GM21576 (cell line): Measurements from ENCODE around the gene MUC5AC.
"Not testable (repeated sequence)": the region's sequence is repeated elsewhere in the genome, so short reads cannot be mapped to it uniquely, and the experiment has no call there.

Experiments
- ATAC-seq: cut with Tn5 transposase; IDR thresholded peaks from one replicate; pipeline ENCODE4 v1.9.1; 2021; ENCODE audit warnings: mild to moderate bottlenecking, moderate library complexity; ENCODE audit not compliant: unreplicated experiment

The MUC5AC gene

DNA sequence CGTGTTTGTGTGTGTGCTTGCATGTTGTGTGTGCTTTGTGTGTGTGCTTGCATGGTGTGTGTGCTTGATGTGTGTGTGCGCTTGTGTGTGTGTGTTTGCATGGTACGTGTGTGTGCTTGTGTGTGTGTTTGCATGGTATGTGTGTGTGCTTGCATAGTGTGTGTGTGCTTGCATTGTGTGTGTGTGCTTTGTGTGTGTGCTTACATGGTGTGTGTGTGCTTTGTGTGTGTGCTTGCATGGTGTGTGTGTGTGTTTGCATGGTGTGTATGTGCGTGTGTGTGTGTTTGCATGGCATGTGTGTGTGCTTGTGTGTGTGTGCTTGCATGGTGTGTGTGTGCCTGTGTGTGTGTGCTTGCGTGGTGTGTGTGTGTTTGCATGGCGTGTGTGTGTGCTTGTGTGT is 10.0 kb upstream of the MUC5AC start:
- no peak for ATAC-seq

DNA sequence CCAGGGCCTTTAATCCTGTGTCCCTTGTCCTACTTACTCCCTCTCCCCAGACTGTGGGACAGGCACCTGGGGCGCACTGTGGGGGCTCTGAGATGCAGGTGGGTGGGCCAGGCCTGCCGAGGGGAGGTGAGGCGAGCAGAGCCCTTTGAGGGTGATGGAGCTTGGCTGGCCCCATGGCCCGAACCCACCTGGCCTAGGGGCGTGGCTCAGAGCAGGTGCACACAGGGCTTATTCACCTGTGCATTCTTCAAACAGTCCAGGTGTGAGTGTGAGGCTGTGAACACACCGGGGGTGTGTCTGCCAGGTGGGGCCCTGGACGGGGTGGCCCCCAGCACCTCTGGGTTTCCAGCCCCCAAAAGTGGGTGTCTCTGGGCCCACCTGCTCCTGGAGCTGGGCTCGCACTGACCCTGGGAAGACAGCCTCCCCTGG is 9.0 kb upstream of the MUC5AC start:
- ATAC-seq = no peak

DNA sequence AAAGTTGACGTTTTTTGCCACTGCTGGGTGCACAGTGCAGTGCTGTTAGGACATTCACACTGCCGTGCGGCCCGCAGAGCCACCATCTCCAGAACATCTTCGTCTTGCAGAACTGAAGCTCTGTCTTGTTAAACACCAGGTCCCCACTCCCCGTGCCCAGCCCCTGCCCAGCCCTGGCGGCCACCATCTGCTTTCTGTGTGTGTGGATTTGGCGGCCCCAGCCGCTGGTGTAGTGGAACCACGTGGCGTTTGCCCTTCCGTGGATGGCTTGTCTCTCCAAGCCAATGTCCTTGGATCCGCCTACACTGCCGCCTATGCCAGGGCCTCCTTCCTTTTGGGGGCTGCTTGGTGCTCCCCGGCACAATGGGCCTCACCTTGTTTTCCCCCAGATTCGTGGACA is 8.2 kb upstream of the MUC5AC start:
- ATAC-seq = no peak

DNA sequence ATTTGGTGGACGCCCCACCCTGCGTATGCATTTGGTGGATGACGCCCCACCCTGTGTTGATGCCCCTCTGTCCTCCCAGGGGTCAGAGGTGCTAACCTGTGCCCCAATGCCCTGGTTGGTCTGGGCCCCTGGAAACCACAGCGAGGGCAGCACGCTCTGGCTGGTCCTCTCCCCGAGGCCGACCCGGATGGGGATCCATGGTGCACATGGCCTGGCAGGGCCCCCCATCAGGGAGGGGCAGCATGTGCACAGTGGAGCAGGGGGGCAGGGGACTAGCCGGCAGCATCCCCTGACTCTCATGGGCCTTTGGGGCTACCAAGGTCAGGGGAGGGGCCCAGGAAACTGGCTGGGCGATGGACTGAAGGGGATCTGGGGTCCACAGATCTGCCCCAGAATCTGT is 7.6 kb upstream of the MUC5AC start:
- no peak for ATAC-seq

DNA sequence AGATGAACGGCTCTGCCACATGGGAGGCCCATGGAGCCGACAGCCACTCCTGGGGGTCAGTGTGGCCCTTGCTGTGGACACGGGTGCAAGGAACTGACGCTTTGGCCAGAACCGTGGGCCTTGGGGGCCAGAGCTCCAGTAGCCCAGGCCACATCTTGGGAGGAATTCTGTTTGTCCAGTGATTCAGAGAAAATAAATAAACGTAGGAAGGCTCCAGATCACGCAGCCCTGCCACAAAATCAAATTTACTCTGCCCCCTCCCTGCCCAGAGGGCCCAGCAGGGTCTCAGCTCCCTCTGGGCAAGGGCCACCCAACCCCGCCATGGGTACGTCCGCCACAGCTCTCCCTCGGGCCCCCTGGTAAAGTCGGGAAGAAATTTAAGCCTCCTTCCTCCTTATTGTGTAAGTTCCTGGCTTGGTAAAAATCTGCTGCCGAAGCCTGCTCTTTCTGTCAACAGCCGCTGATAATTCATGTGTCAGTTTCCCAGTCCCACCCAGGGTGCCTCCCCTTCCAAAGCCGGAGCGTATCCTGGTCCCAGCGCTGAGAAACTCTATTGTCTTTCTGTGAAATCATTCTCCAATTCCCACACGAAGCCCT is 6.9 kb upstream of the MUC5AC start:
- no peak for ATAC-seq

DNA sequence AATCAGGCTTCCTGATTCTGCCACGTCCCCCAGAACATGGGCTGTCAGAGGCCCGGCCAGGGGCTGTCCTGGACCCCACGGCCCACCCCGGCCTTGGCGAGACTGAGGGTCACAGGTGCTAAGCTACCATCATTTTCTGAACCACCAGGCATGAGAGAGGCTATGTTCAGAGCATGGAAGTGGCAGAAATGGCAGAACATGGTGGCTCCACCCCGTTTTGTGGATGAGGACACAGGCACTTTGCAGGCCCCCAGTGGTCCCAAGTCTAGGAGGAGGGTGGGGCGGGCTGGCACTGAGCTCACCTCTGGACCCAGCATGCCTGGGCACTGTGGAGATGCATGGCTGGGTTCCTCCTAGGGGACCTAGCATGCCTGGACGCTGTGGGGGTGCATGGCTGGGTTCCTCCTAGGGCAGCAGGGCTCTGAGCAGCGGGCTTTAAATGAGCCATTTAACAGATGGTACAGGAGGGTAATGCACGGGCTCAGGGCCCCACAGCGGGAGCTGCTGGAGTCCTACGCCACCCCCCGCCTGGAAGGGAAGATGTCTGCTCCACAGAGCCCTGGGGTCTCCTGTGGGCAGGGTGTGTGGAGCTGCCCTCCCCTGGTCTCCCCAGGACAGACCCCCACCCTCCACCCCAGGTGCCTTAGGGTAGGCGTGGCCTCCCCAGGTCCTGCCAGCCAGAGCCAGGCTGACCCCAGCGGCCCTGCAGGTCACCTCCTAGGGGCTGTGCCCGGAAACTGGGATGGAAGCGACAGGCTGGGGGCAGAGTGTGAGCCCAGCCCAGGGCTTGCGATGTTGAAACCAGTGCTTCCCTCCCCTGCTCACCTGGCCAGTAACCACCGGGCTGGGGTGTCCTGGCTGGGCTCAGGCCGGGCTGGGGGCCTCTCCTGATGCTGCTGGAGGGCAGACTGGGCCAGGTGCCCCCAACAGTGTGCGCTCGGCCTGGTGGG is 6.1 kb upstream of the MUC5AC start:
- ATAC-seq = no peak

DNA sequence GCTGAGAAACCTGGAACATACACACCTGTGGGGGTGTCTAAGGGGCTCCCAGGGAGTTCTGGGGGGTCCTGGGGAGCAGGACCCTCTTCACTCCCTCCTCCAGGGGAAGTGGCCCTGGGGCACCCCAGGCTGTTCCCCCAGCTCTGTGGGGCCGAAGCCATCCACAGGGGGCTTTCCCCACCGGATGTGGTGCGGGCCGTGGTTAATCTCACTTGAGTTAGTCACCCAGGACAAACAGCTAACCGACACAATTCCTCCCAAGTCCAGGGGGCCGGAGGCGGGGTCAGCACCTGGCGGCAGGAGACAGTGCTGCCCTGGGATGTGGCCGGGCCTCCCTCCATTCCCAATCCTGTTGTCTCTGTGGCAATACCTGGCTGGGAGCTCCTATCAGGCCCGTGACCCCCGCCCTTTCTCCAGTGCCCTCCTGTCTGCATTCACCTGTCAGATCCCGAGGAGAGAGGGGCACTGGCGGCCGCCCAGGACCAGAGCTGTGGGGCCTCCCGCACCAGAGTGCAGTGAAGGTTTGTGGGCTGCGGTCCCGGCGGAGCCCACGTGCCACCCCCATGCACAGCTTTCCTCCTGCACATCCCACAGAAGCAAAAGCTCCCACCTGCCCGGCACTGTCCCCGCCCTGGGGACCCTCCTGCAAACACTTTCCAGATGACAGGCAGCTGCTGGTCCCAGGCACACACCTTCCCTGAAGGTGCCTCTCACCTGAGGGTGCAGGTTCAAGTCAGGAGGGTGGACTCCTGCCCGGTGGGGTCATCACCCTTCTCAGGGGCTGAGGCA is 5.2 kb upstream of the MUC5AC start:
- no peak for ATAC-seq

DNA sequence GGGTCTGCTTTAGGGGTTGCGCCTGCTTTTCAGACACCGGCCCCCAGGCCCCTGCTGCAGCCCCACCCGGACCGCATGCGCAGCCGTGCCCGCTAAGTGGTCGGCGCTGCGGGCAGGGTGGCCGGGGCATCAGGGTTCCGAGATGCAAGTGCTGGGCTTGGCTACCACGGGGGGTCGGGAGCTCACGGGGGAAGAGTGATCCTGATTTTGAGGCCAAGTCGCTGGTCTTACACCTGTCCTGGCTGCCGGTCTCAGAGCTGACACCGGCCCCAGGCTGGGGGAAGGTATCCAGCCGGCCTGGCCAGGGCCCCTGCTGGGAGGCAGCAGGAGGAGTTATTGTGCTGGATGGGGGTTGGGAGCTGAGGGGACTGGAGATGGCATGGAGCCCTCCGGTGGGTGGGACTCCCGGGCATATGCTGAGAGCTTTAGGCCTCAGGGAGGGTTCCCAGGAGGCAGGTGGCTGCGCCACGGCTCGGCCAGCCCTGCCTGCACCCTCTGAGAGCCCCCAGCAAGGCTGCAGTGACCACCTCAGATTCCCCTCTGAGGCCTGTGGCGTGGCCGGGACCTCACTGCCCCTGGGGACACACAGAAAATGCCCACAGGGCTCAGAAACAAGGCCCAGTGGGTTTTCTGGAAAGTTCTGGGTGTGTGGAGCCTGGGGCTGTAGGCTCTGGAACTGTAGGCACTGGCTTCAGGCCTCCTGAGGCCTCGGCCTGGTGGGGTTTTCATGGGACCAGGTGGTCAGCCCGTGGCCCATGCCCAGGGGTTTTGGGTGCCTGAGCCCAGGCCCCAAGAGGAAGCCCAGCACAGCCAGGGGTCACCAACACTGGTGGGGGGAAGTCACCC is 4.4 kb upstream of the MUC5AC start:
- no peak for ATAC-seq

DNA sequence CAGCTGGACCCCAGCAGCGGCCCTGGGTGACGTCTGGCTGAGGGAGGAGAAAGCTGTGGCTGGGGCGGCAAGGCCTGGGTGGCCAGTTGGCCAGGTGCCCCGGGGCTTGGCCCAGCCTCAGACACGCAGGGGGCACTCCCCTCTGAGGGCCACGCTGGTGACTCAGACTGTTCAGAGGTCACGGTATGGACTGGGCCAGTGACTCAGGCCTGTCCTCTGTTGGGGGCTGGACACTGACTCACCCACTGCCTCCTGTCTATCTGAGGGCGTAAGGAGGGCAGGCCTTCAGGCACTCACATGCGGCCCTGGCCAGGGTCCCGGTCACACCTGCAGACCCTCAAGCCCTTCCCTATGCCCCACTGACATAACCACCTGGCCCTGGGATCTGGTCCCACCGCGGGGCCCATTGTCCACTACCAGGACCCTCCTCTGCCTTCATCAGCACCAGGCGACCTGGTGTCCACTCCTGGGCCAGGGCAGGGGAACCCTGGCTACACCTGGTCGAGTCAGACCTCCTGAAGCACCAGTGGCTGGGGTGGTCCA is 3.7 kb upstream of the MUC5AC start:
- ATAC-seq = no peak

DNA sequence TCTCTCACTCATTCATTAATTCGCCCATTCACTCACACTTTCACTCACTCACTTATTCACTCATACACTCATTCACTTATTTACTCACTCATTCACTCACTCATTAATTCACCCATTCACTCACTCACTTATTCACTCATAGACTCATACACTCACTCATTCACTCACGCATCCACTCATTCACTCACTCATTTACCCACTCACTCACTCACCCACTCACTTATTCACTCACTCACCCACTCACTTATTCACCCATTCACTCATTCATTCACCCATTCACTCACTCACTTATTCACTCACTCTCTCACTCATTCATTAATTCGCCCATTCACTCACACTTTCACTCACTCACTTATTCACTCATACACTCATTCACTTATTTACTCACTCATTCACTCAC is 3.1 kb upstream of the MUC5AC start:
- ATAC-seq = not testable (repeated sequence)

DNA sequence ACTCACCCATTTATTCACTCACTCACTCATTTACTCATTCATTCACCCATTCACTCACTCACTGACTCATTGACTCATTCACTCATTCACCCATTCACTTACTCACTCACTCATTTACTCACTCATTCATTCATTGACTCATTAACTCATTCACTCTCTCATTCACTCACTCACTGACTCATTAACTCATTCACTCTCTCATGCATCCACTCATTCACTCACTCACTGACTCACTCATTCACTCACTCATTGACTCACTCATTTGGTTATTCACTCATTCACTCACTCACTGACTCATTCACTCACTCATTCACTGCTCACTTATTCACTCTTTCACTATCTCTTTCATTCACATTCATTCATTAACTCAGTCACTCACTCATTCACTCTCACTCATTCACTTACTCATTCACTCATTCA is 2.5 kb upstream of the MUC5AC start:
- no peak for ATAC-seq

DNA sequence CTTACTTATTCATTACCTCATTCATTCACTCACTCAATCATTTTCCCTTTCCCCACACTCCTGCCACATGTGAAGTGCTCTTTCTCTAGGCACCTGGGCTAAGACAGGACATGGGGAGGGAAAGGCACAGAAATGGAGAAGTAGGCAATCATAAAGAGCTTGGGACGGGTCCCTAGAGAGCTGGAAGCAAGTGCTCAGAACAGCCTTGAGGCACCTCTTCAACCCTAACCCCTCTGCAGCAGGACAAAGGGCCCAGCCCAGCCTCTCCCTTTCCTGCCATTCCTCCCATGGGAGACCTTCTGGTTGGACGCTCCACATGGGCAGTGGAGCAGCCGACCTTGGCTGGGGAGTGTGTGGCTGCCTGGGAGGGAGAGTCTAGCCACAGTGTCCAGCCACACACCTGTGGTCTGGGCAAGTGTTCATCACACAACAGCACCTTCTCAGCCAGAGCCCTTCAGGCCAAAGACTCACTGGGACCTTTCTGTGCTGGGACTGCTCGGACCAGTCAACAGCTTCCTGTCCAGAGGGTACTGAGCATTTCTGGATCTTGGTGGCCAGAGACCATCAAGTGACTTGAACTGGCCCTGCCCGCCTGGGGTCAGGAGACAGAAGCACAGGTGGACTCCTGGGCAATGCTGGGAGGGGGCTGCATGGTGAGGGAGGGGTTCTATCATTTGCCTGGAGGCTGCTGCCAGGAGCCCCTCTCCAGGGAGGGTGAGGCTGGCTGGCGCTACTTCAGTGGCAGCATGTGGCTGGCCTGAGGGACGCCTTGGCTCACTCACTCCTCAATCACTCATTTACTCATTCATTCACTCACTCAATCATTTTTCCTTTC is 1.0 kb upstream of the MUC5AC start:
- ATAC-seq = no peak

DNA sequence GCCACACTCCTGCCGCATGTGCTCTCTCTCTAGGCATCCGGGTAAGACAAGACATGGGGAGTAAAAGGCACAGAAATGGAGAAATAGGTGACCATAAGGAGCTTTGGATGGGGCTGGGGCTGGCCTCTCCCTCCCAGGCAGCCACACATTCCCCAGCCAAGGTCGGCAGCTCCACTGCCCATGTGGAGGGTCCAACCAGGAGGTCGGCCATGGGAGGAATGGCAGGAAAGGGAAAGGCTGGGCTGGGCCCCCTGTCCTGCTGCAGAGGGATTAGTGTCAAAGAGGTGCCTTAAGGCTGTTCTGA is 460 bp upstream of the MUC5AC start:
- ATAC-seq = no peak

DNA sequence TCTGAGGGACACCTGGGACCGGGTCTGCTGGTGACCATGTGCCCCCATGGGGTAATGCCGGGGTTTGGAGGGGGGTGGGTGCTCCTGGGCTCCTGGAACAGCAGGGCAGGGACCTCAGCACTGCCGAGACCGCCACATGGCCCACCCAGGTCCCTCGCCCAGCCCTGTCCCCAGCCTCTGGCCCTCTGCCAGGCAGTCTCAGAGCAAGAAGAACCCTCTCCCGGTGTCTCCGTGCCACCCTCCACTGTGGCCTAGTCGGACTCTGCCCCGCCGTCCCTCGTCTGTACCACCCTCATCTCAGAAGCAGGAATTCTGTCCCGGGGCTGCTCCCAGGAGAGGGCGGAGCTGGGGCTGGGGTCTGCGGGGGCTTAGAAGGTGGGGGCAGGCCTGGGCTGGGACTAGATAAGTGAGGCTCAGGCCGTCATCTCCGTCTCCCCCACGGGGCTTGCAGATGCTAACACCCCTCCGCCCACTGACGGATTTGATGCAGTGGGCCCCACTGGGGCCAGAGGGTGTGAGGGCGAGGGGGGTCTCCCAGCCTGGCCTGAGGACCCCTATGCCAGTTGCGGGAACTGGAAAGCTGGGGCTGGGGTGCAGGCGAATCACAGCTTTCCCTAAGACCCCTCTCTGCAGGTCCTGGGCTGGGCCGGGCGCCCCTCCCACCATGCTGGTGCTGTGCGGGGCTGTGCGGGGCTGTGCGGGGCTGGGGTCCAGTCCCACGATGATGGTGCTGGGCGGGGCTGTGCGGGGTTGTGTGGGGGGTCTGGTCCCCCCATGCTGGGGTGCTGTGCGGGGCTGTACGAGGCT is 1.1 kb downstream of the MUC5AC start:
- ATAC-seq = no peak

DNA sequence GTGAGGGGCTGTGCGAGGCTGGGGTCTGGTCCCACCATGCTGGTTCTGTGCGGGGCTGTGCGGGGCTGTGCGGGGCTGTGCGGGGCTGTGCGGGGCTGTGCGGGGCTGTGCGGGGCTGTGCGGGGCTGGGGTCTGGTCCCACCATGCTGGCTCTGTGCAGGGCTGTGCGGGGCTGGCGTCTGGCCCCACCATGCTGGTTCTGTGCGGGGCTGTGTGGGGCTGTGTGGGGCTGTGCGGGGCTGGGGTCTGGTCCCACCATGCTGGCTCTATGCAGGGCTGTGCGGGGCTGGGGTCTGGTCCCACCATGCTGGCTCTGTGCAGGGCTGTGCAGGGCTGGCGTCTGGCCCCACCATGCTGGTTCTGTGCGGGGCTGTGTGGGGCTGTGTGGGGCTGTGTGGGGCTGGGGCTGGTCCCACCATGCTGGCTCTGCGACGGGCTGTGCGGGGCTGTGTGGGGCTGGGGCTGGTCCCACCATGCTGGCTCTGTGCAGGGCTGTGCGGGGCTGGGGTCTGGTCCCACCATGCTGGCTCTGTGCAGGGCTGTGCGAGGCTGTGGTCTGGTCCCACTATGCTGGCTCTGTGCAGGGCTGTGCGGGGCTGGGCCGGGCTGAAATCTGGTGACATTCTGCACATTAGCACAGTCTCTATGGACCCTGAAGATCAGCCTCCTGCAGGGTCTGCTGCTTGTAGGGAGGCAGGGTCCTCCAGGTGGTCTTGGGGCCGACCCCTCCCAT is 1.9 kb downstream of the MUC5AC start:
- not testable (repeated sequence) for ATAC-seq

DNA sequence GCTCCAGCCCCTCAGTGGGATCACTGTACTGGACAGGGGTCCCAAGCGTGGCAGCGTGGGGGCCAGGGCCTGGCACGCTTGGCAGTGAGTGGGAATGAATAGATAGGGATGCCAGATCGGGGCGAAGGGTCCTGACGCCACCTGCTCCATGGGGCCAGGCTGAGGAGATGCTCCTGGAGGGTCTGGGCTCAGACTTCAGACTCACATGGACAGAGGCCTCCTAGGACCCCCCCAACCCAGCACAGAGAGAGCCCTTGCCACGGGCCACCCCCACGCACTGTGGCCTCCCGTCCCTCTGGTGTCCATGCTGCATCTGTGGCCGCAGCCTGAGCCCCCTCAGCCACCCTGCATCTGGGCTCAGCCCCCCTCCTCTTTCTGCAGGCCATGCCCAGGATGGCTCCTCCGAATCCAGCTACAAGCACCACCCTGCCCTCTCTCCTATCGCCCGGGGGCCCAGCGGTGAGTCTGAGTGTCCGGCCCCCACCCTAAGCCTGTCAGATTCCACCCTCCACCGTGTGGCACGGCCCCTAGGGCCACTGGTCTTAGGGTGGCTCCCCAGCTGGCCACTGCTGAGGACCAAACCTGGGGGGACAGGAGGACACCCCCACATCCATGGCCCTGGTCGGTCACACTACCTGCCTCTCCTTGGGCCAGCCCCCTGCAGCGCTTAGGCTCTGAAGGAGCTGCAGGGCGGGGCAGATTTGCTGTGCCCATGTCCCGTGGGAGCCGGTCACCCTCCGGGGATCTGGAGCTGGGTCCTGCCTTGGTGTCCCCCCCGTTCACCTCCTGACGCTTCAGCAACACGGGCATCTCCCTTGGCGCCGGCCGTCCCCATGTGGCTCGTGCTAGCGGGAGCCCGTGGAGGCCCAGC is 2.7 kb downstream of the MUC5AC start:
- no peak for ATAC-seq

DNA sequence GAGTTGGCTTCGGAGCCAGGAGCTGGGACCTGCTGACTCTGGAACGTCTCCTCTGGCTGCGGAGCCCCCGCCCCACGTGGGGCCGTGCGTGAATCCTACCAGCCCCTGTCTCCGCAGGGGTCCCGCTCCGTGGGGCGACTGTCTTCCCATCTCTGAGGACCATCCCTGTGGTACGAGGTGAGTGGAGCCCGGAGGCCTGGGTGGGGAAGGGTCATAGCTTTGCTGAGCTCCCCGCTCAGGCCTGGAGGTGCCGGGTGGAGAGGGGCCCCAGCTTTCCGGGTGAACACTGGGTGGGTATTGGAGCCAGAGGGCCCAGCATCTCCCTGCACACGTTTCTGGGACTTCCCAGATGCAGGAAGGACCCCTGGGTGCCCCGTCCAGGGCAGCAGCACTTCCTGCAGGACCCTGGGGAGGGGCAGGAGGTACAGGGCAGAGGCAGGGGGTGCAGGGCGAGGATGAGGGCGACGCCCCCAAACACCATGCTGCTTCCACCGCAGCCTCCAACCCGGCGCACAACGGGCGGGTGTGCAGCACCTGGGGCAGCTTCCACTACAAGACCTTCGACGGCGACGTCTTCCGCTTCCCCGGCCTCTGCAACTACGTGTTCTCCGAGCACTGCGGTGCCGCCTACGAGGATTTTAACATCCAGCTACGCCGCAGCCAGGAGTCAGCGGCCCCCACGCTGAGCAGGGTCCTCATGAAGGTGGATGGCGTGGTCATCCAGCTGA is 3.8 kb downstream of the MUC5AC start:
- ATAC-seq = no peak
